Measurements from ENCODE around the gene ASPSCR1. TPM values are rescaled to one million over a fixed set of nuclear protein-coding genes. Genes with fewer than 3 reads are reported as not detected.
A peak's percentile ranks its signal among the peaks of the same experiment; 100 is the strongest.

ASPSCR1 gene
- total and polyA plus RNA-seq, 2 of the 13 experiments (the other 11 are each of a cell fraction or from before 2014, with no cell fraction given): 274 to 314 TPM

- TF ChIP-seq TCF12 (IDR thresholded peaks at IDR 0.05): no peak
- TF ChIP-seq TCF12 (CRISPR knock-in tag; IDR thresholded peaks at IDR 0.05): no peak
- no peak for TF ChIP-seq ZBTB40 (IDR thresholded peaks at IDR 0.05)
- TF ChIP-seq ZBTB40 (CRISPR knock-in tag; IDR thresholded peaks at IDR 0.05): 0 out of 2 replicates have a peak, but pooled peaks have one; percentile 36
- TF ChIP-seq ZNF331 (CRISPR knock-in tag; IDR thresholded peaks at IDR 0.05): no peak
- TF ChIP-seq BRF2 (CRISPR knock-in tag; IDR thresholded peaks at IDR 0.05): no peak
- TF ChIP-seq SMARCE1 (IDR thresholded peaks at IDR 0.05; ENCODE audit: borderline replicate concordance): no peak
- no peak for TF ChIP-seq ZNF407 (CRISPR knock-in tag; IDR thresholded peaks at IDR 0.05; ENCODE audit: not compliant biosample characterization)
These were observed 73.6 kb downstream of the ASPSCR1 start (continued) for GRCh38 chr17:82050761-82051641.
